ENCODE results near the gene NNAT. TPM values are rescaled to one million over a fixed set of nuclear protein-coding genes. Genes with fewer than 3 reads are reported as not detected.

Gene NNAT
- total RNA-seq, 1 donor from 2014 or later, result not detected

DNA sequence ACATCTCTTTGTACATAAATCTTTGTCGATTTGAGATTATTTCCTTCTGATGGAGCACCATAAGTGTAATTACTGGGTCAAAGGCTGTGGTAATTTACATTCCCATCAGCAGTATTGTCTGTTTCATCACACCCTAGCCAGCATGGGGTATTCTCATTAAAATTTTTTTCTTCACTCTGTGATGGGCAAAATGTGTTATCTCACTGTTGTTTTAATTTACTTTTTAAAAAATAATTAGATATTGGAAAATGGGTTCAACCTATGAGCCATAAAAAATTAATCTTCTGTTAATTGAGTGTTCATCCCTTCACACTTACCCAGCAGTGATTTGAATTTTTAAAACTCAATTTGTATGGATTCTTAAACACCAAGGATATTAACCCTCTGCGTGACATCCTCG is 44.0 kb upstream of the NNAT start:
- H2AFZ ChIP-seq (replicated peaks), result no peak overlapping the region
- peaks cover 4% of the 10 kb centered on the region for H3K27me3 Mint-ChIP-seq (ENCODE audit: insufficient read depth, low read depth)
- no peak for DNase-seq (ENCODE audit: low spot score)

DNA sequence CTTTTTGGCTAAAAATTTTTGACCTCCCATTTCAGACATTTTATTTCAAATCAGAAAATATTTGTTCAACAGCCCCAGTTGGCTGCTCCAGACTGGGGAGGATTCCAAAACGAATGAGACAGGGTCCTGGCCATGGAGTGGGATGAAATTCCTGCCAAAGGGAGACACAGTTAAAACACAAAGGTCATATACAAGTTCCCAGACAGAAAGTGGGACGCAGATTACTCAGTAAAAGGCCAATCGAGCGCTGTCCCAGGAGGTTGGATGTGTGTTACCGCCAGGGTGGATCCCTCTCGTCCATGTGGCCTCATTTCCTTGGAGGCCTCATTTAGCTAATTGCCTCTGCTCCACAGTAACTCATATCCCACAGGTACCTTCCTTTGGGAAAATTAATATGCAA is 41.8 kb upstream of the NNAT start:
- Mint-ChIP-seq H3K4me3 (no peak overlapping the region), H3K27me3 (ENCODE audit: insufficient read depth, low read depth) (peaks cover 4% of the 10 kb centered on the region)

More for the DNA sequence above, 44.0 kb upstream of the NNAT start:
- Histone ChIP-seq H3K27me3 (no peaks in the 10 kb centered on the region), H3K9me3 (ENCODE audit: low read depth) (peaks cover 8% of the 10 kb centered on the region), H3K79me2 (ENCODE audit: low read depth) (no peaks in the 10 kb centered on the region), H4K20me1 (ENCODE audit: low read depth) (no peaks in the 10 kb centered on the region), H3F3A (ENCODE audit: low read depth) (peaks cover 2% of the 10 kb centered on the region), H3K36me3 (no peaks in the 10 kb centered on the region), H3K4me3 (no peak overlapping the region), H3K4me2 (no peak overlapping the region), H3K4me1 (no peaks in the 10 kb centered on the region), H3K9ac (no peak overlapping the region), H3K27ac (no peak overlapping the region)
- no peak overlapping the region for H3K27ac Mint-ChIP-seq
- TF ChIP-seq EZH2 (IDR thresholded peaks at IDR 0.05) (no peak), EZH2phosphoT487 (IDR thresholded peaks at IDR 0.05) (no peak)
- TF ChIP-seq, protein P1, sequence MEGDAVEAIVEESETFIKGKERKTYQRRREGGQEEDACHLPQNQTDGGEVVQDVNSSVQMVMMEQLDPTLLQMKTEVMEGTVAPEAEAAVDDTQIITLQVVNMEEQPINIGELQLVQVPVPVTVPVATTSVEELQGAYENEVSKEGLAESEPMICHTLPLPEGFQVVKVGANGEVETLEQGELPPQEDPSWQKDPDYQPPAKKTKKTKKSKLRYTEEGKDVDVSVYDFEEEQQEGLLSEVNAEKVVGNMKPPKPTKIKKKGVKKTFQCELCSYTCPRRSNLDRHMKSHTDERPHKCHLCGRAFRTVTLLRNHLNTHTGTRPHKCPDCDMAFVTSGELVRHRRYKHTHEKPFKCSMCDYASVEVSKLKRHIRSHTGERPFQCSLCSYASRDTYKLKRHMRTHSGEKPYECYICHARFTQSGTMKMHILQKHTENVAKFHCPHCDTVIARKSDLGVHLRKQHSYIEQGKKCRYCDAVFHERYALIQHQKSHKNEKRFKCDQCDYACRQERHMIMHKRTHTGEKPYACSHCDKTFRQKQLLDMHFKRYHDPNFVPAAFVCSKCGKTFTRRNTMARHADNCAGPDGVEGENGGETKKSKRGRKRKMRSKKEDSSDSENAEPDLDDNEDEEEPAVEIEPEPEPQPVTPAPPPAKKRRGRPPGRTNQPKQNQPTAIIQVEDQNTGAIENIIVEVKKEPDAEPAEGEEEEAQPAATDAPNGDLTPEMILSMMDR (IDR thresholded peaks at IDR 0.05), result no peak
- H3K4me1 Mint-ChIP-seq, result peaks cover 25% of the 10 kb centered on the region
- H3K4me3 Mint-ChIP-seq, result no peak overlapping the region
- peaks cover 14% of the 10 kb centered on the region for H3K9me3 Mint-ChIP-seq
- no peaks in the 10 kb centered on the region for H3K36me3 Mint-ChIP-seq

DNA sequence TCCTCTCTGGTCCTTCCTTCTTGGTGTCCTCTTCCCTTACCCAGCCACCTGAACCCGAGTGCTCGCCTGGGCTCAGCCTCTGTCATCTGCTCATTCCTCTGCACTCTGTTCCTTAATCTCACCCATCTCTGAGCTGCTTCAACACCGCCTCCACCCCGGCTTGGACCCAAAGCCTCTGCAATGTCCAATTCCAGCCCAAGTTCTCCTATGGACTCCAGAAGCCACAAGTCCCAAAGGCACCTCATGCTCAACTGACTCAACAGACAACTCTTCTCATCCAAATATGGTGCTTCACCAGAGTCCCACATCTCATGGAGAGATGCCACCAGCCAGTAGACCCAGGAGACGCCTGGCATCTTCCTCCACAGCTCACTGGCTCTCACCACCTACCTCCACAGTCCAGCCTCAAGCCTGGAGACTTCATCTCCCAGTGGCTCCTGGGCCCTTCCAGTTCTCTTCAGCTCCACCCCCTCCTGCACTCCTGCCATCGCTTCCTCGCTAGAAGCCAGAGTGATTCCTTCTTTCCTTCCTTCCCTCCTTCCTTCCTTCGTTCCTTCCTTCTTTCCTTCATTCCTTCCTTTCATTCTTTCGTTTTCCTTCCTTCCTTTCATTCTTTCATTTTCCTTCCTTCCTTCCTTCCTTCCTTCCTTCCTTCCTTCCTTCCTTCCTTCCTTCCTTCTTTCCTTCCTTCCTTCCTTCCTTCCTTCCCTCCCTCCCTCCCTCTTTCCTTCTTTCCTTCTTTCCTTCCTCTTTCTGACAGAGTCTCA is 40.9 kb upstream of the NNAT start:
- no peak for TF ChIP-seq EZH2phosphoT487 (IDR thresholded peaks at IDR 0.05)
- no peak for TF ChIP-seq EZH2 (IDR thresholded peaks at IDR 0.05)
- TF ChIP-seq, protein P1 (IDR thresholded peaks at IDR 0.05), result no peak
- H3K4me2 ChIP-seq, result no peak overlapping the region
- H3K9me3 ChIP-seq (ENCODE audit: low read depth), result peaks cover 11% of the 10 kb centered on the region
- H3K4me1 ChIP-seq, result no peaks in the 10 kb centered on the region
- no peaks in the 10 kb centered on the region for H3K36me3 ChIP-seq
- Mint-ChIP-seq H3K27ac (no peak overlapping the region), H3K4me3 (no peak overlapping the region), H3K4me1 (peaks cover 10% of the 10 kb centered on the region), H3K36me3 (no peaks in the 10 kb centered on the region), H3K27me3 (ENCODE audit: insufficient read depth, low read depth) (peaks cover 4% of the 10 kb centered on the region), H3K9me3 (peaks cover 26% of the 10 kb centered on the region)
- H3K9ac ChIP-seq, result no peak overlapping the region
- H3K27ac ChIP-seq, result no peak overlapping the region
- no peak for DNase-seq (ENCODE audit: low spot score)
- H3K79me2 ChIP-seq (ENCODE audit: low read depth), result no peaks in the 10 kb centered on the region
- no peak overlapping the region for H3K4me3 ChIP-seq
- H3F3A ChIP-seq (ENCODE audit: low read depth), result peaks cover 2% of the 10 kb centered on the region
- H3K27me3 ChIP-seq, result no peaks in the 10 kb centered on the region
- no peaks in the 10 kb centered on the region for H4K20me1 ChIP-seq (ENCODE audit: low read depth)
- no peak overlapping the region for H2AFZ ChIP-seq (replicated peaks)

More for the DNA sequence above, 41.8 kb upstream of the NNAT start:
- Histone ChIP-seq H3K27ac (no peak overlapping the region), H3K4me1 (no peaks in the 10 kb centered on the region), H3K4me2 (no peak overlapping the region), H3K27me3 (no peaks in the 10 kb centered on the region), H3K9me3 (ENCODE audit: low read depth) (peaks cover 11% of the 10 kb centered on the region), H3K79me2 (ENCODE audit: low read depth) (no peaks in the 10 kb centered on the region), H3K4me3 (no peak overlapping the region), H2AFZ (replicated peaks) (no peak overlapping the region), H3K36me3 (no peaks in the 10 kb centered on the region), H3K9ac (no peak overlapping the region), H4K20me1 (ENCODE audit: low read depth) (no peaks in the 10 kb centered on the region), H3F3A (ENCODE audit: low read depth) (peaks cover 2% of the 10 kb centered on the region)
- Mint-ChIP-seq H3K4me1 (peaks cover 19% of the 10 kb centered on the region), H3K9me3 (peaks cover 24% of the 10 kb centered on the region), H3K36me3 (no peaks in the 10 kb centered on the region), H3K27ac (no peak overlapping the region)
- TF ChIP-seq, protein P1 (IDR thresholded peaks at IDR 0.05), result no peak
- TF ChIP-seq EZH2phosphoT487 (IDR thresholded peaks at IDR 0.05) (no peak), EZH2 (IDR thresholded peaks at IDR 0.05) (no peak)
- no peak for DNase-seq (ENCODE audit: low spot score)
